HUES6 (cell line): Measurements from ENCODE around the gene CENPO.

Source experiments
- H3K27ac ChIP-seq: 2 replicates; pipeline ENCODE4 v1.7.0; 2013; ENCODE audit warnings: low read depth, mild to moderate bottlenecking, low read length, inconsistent platforms
- H3K27me3 ChIP-seq: 2 replicates; pipeline ENCODE4 v1.6.1; 2013; ENCODE audit warnings: low read length; ENCODE audit not compliant: control insufficient read depth, insufficient read depth
- H3K36me3 ChIP-seq: 2 replicates; pipeline ENCODE4 v1.6.1; 2013; ENCODE audit warnings: low read length; ENCODE audit not compliant: control insufficient read depth, insufficient read depth
- H3K4me1 ChIP-seq: 2 replicates; pipeline ENCODE4 v1.6.1; 2013; ENCODE audit warnings: low read length; ENCODE audit not compliant: control insufficient read depth, insufficient read depth
- H3K4me3 ChIP-seq: 2 replicates; pipeline ENCODE4 v1.5.1; 2013; ENCODE audit warnings: low read depth, low read length
- H3K9ac ChIP-seq: one replicate; pipeline ENCODE4 v1.6.1; 2013; ENCODE audit warnings: mild to moderate bottlenecking, low read length
- H3K9me3 ChIP-seq: 2 replicates; pipeline ENCODE4 v1.6.1; 2013; ENCODE audit warnings: low read depth, low read length; ENCODE audit not compliant: control insufficient read depth, insufficient read depth

The CENPO gene

GRCh38 chr2:24853046-24853445 lies 59.8 kb downstream of the CENPO start:
- H3K27me3 ChIP-seq = no peaks in the 10 kb centered on the region
- H3K9me3 ChIP-seq = peaks cover 24% of the 10 kb centered on the region
- H3K27ac ChIP-seq = no peak overlapping the region
- no peak overlapping the region for H3K4me3 ChIP-seq
- H3K36me3 ChIP-seq = no peaks in the 10 kb centered on the region
- H3K9ac ChIP-seq = no peak overlapping the region
- peaks cover 9% of the 10 kb centered on the region; the same call in 1 of the 2 replicates for H3K4me1 ChIP-seq

GRCh38 chr2:24853996-24854395 lies 60.8 kb downstream of the CENPO start:
- H3K9me3 ChIP-seq = peaks cover 15% of the 10 kb centered on the region
- no peak overlapping the region for H3K4me3 ChIP-seq
- H3K27ac ChIP-seq = no peak overlapping the region
- H3K9ac ChIP-seq = no peak overlapping the region
- H3K27me3 ChIP-seq = no peaks in the 10 kb centered on the region
- H3K4me1 ChIP-seq = peaks cover 9% of the 10 kb centered on the region; the same call in 1 of the 2 replicates
- H3K36me3 ChIP-seq = no peaks in the 10 kb centered on the region

- no peak overlapping the region for H3K4me3 ChIP-seq
- H3K9me3 ChIP-seq = peaks cover 6% of the 10 kb centered on the region; the same call in 1 of the 2 replicates
- no peaks in the 10 kb centered on the region for H3K36me3 ChIP-seq
- H3K27ac ChIP-seq = no peak overlapping the region
- no peaks in the 10 kb centered on the region for H3K27me3 ChIP-seq
- peaks cover 9% of the 10 kb centered on the region; the same call in 1 of the 2 replicates for H3K4me1 ChIP-seq
- H3K9ac ChIP-seq = no peak overlapping the region
These were observed 61.9 kb downstream of the CENPO start for GRCh38 chr2:24855022-24855622.

- H3K27me3 ChIP-seq = no peaks in the 10 kb centered on the region
- no peak overlapping the region for H3K9ac ChIP-seq
- H3K9me3 ChIP-seq = peaks cover under 1% of the 10 kb centered on the region; the same call in 1 of the 2 replicates
- H3K36me3 ChIP-seq = no peaks in the 10 kb centered on the region
- no peak overlapping the region for H3K4me3 ChIP-seq
- no peak overlapping the region for H3K27ac ChIP-seq
- peaks cover 9% of the 10 kb centered on the region; the same call in 1 of the 2 replicates for H3K4me1 ChIP-seq
These were observed 62.5 kb downstream of the CENPO start for GRCh38 chr2:24855726-24856125.

- Histone ChIP-seq H3K4me1 (peaks cover 9% of the 10 kb centered on the region; the same call in 1 of the 2 replicates), H3K36me3 (no peaks in the 10 kb centered on the region), H3K27me3 (no peaks in the 10 kb centered on the region), H3K4me3 (no peak overlapping the region), H3K9me3 (no peaks in the 10 kb centered on the region), H3K27ac (no peak overlapping the region), H3K9ac (no peak overlapping the region)
These were observed 63.6 kb downstream of the CENPO start for GRCh38 chr2:24856791-24857211.

GRCh38 chr2:24857746-24858145 lies 64.5 kb downstream of the CENPO start:
- H3K27ac ChIP-seq = no peak overlapping the region
- no peak overlapping the region for H3K4me3 ChIP-seq
- no peaks in the 10 kb centered on the region for H3K36me3 ChIP-seq
- no peaks in the 10 kb centered on the region for H3K9me3 ChIP-seq
- H3K9ac ChIP-seq = no peak overlapping the region
- no peaks in the 10 kb centered on the region for H3K27me3 ChIP-seq
- H3K4me1 ChIP-seq = peaks cover 9% of the 10 kb centered on the region; the same call in 1 of the 2 replicates

GRCh38 chr2:24858996-24859395 lies 65.8 kb downstream of the CENPO start:
- Histone ChIP-seq H3K36me3 (no peaks in the 10 kb centered on the region), H3K4me1 (peaks cover 9% of the 10 kb centered on the region; the same call in 1 of the 2 replicates)

GRCh38 chr2:24859968-24860600 lies 66.9 kb downstream of the CENPO start:
- Histone ChIP-seq H3K9me3 (no peaks in the 10 kb centered on the region), H3K27ac (no peak overlapping the region), H3K4me3 (no peak overlapping the region), H3K9ac (no peak overlapping the region), H3K27me3 (no peaks in the 10 kb centered on the region), H3K36me3 (no peaks in the 10 kb centered on the region), H3K4me1 (peaks cover 9% of the 10 kb centered on the region; the same call in 1 of the 2 replicates)

More at GRCh38 chr2:24858996-24859395, 65.8 kb downstream of the CENPO start:
- no peaks in the 10 kb centered on the region for H3K27me3 ChIP-seq
- H3K27ac ChIP-seq = no peak overlapping the region
- no peak overlapping the region for H3K9ac ChIP-seq
- no peaks in the 10 kb centered on the region for H3K9me3 ChIP-seq
- H3K4me3 ChIP-seq = no peak overlapping the region

GRCh38 chr2:24860631-24861030 lies 67.4 kb downstream of the CENPO start:
- Histone ChIP-seq H3K36me3 (no peaks in the 10 kb centered on the region), H3K9ac (no peak overlapping the region), H3K4me1 (peaks cover 7% of the 10 kb centered on the region; the same call in 1 of the 2 replicates), H3K9me3 (no peaks in the 10 kb centered on the region), H3K4me3 (no peak overlapping the region), H3K27ac (no peak overlapping the region), H3K27me3 (no peaks in the 10 kb centered on the region)

GRCh38 chr2:24861500-24861899 lies 68.3 kb downstream of the CENPO start:
- H3K27me3 ChIP-seq = no peaks in the 10 kb centered on the region
- H3K36me3 ChIP-seq = no peaks in the 10 kb centered on the region
- H3K9me3 ChIP-seq = no peaks in the 10 kb centered on the region
- no peak overlapping the region for H3K4me3 ChIP-seq
- H3K9ac ChIP-seq = no peak overlapping the region
- H3K27ac ChIP-seq = no peak overlapping the region
- no peaks in the 10 kb centered on the region for H3K4me1 ChIP-seq

GRCh38 chr2:24863641-24864040 lies 70.4 kb downstream of the CENPO start:
- Histone ChIP-seq H3K4me1 (no peaks in the 10 kb centered on the region), H3K9me3 (no peaks in the 10 kb centered on the region), H3K4me3 (no peak overlapping the region), H3K9ac (no peak overlapping the region), H3K27ac (no peak overlapping the region), H3K36me3 (no peaks in the 10 kb centered on the region), H3K27me3 (no peaks in the 10 kb centered on the region)
